HG02938 (cell line): ENCODE results near the gene ACBD4.
A peak's percentile ranks its signal among the peaks of the same experiment; 100 is the strongest.

Source experiments
- ATAC-seq: cut with Tn5 transposase; IDR thresholded peaks from one replicate; pipeline ENCODE4 v1.9.1; 2021; ENCODE audit warnings: mild to moderate bottlenecking, moderate library complexity; ENCODE audit not compliant: unreplicated experiment

ACBD4 gene, protein sequence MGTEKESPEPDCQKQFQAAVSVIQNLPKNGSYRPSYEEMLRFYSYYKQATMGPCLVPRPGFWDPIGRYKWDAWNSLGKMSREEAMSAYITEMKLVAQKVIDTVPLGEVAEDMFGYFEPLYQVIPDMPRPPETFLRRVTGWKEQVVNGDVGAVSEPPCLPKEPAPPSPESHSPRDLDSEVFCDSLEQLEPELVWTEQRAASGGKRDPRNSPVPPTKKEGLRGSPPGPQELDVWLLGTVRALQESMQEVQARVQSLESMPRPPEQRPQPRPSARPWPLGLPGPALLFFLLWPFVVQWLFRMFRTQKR

GRCh38 chr17:45135192-45135977 is at the start of gene ACBD4:
TSS of gene ACBD4 (plus strand) at chr17:45135687. CDS start at chr17:45136145, 458 bp downstream.
- peak; percentile 88 for ATAC-seq

DNA sequence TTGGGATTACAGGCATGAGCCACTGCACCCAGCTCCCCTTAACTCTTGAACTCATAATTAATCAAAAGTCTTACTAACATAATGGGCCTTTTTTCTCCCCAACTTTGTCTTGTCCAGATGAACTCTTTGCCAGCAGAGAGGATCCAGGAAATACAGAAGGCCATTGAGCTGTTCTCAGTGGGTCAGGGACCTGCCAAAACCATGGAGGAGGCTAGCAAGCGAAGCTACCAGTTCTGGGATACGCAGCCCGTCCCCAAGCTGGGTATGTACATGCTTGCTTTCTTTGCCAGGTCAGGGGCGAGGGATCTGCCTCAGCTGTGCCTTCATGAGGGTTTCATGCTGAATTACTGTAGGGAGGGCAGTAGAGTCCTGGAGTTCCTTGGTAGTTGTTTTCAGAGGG is 49.1 kb upstream of the ACBD4 start:
- no peak for ATAC-seq

GRCh38 chr17:45086865-45087503 is 48.5 kb upstream of the ACBD4 start:
- ATAC-seq, result no peak

DNA sequence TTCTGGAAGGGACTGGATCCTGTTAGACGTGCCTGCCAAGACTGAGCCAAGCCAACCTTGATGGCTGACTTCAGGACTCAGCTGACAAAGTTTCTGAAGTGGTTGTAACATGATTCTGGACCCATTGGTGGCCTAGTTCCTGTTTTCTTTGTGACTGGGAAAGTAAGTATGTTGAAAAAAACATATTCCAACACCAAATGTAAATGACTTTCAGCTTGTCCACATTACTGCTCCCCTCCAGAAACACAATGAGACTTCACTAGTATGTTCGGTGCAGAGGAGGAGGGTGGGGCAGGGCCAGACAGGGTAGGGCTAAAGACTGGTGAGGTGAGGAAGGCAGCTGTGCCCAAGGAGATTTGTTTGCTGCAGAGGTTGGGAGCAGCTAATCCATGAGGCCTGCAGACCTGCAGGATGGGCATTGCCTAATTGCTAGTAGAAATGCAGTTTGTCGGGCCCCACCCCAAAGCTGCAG is 47.9 kb upstream of the ACBD4 start:
- no peak for ATAC-seq

GRCh38 chr17:45087978-45088377 is 47.5 kb upstream of the ACBD4 start:
- no peak for ATAC-seq

- ATAC-seq, result no peak
These were observed 46.7 kb upstream of the ACBD4 start for GRCh38 chr17:45088741-45089140.

DNA sequence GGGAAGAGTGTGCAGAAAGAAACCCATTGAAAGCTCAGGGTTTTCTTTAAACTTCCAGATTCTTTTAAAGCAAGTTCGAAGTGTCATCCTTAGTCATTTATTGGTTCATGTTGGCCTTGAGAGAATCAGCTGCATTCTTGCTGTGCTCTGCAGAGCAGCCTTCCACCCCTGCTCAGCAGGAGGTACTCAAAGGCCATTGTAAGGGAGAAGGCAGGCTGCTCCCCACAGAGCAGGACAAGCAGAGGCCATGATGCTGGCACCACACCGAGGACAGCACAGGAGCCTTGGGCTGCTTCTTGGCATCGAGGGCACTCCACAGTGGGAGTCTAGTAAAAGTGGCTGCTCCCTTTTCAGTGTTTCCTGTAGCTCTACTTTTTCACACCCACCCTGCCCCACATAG is 44.8 kb upstream of the ACBD4 start:
- no peak for ATAC-seq

DNA sequence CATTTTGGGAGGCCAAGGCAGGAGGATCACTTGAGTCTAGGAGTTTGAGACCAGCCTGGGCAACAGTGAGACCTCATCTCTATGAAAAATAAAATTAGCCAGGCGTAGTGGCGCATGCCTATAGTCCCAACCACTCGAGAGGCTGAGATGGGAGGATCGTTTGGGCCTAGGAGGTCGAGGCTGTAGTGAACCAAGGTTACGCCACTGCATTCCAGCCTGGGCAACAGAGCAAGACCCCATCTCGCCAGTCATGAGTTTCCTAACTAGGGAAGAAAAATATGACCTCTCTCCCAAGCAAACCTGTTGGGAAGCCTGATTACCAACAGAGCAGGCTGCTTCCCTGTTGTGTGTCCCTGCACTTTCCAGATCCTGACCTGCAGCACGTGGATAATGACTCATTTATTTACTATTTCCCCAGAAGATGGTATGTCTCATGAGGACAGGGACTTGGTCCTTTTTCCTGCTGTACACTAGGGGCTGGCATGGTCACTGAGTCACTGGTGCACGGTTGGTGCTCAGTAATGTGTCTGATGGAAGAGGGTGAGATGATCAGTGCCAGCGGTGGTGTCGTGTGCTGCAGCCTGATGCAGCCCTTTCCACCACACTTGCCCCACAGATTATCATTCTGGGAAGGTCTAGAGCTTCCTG is 43.6 kb upstream of the ACBD4 start:
- ATAC-seq, result no peak

DNA sequence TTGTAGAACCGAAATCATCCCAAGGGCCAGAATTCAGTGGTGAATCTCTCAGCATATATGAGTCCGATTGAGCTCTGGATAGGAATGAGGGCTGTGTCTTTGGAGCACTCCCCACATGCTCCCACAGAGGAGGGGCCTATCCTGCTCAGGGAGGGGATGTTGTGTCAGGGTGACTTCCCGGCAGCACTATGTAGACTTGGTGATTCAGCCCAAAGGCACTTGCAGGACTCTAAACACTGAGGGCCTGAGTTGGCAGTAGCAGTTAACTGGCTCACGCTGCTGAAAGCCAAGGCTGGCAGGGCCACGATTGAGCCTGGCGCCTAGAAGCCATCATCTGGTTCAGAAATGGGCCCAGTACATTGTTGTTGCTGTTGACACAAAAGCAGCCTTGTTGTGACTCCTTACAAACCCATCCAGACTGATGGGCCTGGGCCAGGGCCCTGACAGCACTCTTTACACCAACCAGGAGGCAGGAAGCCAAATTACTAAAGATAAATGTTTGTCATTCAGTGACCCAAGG is 42.5 kb upstream of the ACBD4 start:
- no peak for ATAC-seq

- ATAC-seq, result no peak
These were observed 41.9 kb upstream of the ACBD4 start for GRCh38 chr17:45093444-45094110.

DNA sequence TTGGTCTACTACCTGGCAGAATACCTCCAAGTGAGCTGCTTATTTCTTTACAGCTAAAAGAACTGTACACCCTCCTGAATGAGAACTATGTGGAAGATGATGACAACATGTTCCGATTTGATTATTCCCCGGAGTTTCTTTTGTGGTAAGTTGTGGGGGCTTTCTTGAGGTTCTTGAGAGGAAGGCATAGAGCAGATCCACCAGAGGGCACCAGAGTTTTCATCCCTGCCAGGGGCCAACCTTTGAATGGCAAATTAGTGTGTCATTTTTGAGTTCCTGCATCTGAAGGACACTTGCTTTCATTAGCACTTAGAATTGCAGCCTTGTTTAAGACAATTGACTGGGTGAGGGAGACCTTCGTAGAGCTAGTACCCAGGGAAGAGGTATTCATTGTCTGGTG is 39.3 kb upstream of the ACBD4 start:
- no peak for ATAC-seq

GRCh38 chr17:45096926-45097325 is 38.6 kb upstream of the ACBD4 start:
- ATAC-seq, result no peak

DNA sequence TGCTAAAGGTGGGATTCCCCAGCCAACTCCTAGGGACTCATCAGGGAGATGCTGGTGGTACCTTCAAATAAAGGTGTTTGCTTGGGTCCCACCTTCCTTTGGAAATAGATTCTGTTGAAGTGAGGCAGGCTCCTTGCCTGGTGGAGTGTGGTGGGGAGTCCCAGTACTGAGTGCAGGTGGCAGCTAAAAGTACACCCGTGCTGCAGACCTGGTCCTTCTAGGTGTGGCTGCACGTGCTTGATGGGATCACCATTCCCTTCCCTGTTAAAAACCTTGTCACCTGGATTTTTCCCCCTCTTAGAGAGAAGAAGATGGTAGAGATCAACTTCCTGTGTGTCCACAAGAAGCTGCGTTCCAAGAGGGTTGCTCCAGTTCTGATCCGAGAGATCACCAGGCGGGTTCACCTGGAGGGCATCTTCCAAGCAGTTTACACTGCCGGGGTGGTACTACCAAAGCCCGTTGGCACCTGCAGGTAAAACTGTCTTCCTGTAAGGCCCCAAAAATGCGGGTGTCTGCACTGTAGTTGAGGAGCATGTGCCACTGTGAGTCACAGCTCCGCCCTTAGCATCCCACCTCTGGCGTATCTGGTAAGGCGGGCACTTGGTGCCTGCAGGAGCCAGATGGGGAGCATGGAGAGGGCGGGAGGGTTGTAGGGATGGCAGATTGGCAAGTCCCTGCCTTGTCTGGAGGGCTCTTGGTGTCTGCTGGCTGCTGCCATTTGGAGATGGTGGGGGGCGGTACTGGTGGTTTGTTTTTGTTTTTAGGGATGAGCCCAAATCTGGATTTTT is 37.2 kb upstream of the ACBD4 start:
- no peak for ATAC-seq

DNA sequence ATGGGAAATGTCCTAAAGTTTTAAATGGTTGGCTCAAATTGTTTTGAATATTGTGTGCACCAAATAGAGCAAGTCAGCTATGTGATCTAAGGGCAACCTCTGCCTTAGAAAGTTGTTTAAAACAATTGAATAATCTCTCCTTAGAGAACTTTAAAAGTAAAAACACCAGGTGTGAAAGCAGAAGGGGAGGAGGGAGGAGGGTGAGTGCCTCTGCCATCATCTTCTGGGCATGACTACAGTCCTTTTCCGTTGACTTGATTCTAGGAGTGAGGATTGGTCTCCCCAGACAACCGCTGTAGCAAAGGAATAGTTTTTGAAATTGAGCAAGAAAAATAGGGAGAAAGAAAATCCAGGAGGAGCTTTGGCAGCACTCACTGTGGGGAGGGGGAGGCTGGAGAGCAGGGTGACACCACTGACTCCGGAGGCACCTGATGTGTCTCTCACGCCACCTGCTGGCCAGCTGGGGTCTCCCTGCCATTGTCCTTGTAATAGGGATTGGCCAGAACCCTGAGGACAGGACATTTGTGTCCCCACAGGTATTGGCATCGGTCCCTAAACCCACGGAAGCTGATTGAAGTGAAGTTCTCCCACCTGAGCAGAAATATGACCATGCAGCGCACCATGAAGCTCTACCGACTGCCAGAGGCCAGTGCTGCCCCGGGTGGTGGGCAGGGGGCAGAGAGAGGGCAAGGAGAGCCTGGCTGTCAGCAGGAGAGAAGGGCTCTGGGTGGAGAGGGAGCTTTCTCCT is 36.4 kb upstream of the ACBD4 start:
- ATAC-seq, result no peak

- ATAC-seq, result no peak
These were observed 34.0 kb upstream of the ACBD4 start for GRCh38 chr17:45101546-45101882.

- no peak for ATAC-seq
These were observed 33.3 kb upstream of the ACBD4 start for GRCh38 chr17:45101883-45102811.

GRCh38 chr17:45102856-45103255 is 32.6 kb upstream of the ACBD4 start:
- no peak for ATAC-seq

DNA sequence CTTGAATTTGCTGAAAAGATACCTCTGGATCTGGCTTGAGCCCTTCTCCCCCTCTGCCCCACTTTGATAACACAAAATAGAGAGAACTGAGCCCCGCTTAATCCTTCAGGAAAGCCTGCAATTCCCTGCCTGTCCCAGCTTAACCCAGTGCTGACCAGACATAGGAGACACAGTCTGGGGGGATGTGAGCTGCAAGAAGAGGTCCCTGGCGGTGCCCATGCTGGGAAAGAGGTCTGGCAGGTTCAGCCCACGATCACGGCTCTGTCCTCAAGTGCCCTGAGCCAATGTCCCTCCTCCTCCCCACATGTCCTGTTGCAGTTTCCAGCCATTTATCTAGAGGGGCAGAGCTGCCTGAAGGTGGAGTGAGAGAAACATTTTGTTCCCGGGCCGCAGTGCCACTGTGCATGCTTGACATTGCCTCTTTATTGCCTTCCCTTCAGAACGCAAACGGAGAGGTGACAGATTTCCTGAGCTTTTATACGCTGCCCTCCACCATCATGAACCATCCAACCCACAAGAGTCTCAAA is 32.2 kb upstream of the ACBD4 start:
- ATAC-seq, result no peak
